Smooth muscle cell (in vitro differentiated cells): Measurements from ENCODE around the gene NT5DC1. TPM values are rescaled to one million over a fixed set of nuclear protein-coding genes. Genes with fewer than 3 reads are reported as not detected.

Experiments
- DNase-seq: peaks from one replicate; lab custom pipeline; 2025; ENCODE audit not compliant: unreplicated experiment; lab: John Stamatoyannopoulos, UW
- H2AFZ ChIP-seq: fragments of 200-600 bp; sonication (generic); 2 replicates; pipeline ENCODE4 v1.6.0; 2016; ENCODE audit warnings: antibody characterized with exemption, low read depth, mild to moderate bottlenecking
- H3F3A ChIP-seq: fragments of 200-600 bp; sonication (generic); 2 replicates; pipeline ENCODE4 v1.6.0; 2017; ENCODE audit warnings: antibody characterized with exemption, low read depth
- H3K27ac ChIP-seq: fragments of 200-600 bp; sonication (generic); 2 replicates; pipeline ENCODE4 v1.5.1; 2016; ENCODE audit warnings: low read depth, mild to moderate bottlenecking
- H3K27me3 ChIP-seq: fragments of 200-600 bp; sonication (generic); 2 replicates; pipeline ENCODE4 v1.6.1; 2016; ENCODE audit warnings: low read depth, mild to moderate bottlenecking
- H3K36me3 ChIP-seq: fragments of 200-600 bp; sonication (generic); 2 replicates; pipeline ENCODE4 v1.5.1; 2016; ENCODE audit warnings: low read depth
- H3K4me1 ChIP-seq: fragments of 200-600 bp; sonication (generic); 2 replicates; pipeline ENCODE4 v1.5.1; 2016; ENCODE audit warnings: low read depth
- H3K4me2 ChIP-seq: fragments of 200-600 bp; sonication (generic); 2 replicates; pipeline ENCODE4 v1.6.0; 2016; ENCODE audit warnings: mild to moderate bottlenecking
- H3K4me3 ChIP-seq: fragments of 200-600 bp; sonication (generic); 2 replicates; pipeline ENCODE4 v1.5.1; 2016; ENCODE audit warnings: mild to moderate bottlenecking
- H3K79me2 ChIP-seq: fragments of 200-600 bp; sonication (generic); 2 replicates; pipeline ENCODE4 v1.6.0; 2016; ENCODE audit warnings: low read depth, mild to moderate bottlenecking
- H3K9ac ChIP-seq: fragments of 200-600 bp; sonication (generic); 2 replicates; pipeline ENCODE4 v1.6.0; 2016; ENCODE audit warnings: low read depth
- H3K9me3 ChIP-seq: fragments of 200-600 bp; sonication (generic); replicated peaks from 2 replicates; pipeline ENCODE4 v1.5.1; 2016; ENCODE audit warnings: low read depth
- H4K20me1 ChIP-seq: fragments of 200-600 bp; sonication (generic); 2 replicates; pipeline ENCODE4 v1.6.0; 2016; ENCODE audit warnings: low read depth
- CTCF ChIP-seq: fragments of 200-600 bp; sonication (generic); IDR thresholded peaks from 2 replicates; pipeline ENCODE4 v1.5.1; 2017; ENCODE audit warnings: borderline replicate concordance, mild to moderate bottlenecking, antibody characterized with exemption; ENCODE audit not compliant: insufficient read depth, poor library complexity, severe bottlenecking
- WGBS: methylation state at CpG from one replicate; pipeline ENCODE4 v1.1.7; 2016; ENCODE audit warnings: low lambda C conversion rate; 5-methylcytosine and 5-hydroxymethylcytosine counted together
- polyA plus RNA-seq: library from polyadenylated mRNA; unstranded; fragments of >200 nt; fragmentation: Nextera tagmentation; extraction: Ambion mirVana; gene quantifications from 2 replicates; pipeline ENCODE4 v1.2.1, GENCODE V29; 2016
- total RNA-seq: library from RNA; depleted of rRNA; stranded (reverse); fragments of >200 nt; gene quantifications from 2 replicates; pipeline ENCODE4 v1.2.3, GENCODE V29; 2014

Gene NT5DC1
- total and polyA plus RNA-seq, 2 experiments from 2014 or later = 3.7 to 23.9 TPM

GRCh38 chr6:116239856-116240255 lies 139.2 kb downstream of the NT5DC1 start:
- 100% methylated on average over 1 of the region's 1 CpG for WGBS
- Histone ChIP-seq H2AFZ (no peak overlapping the region), H3K36me3 (no peaks in the 10 kb centered on the region), H3K9me3 (no peaks in the 10 kb centered on the region), H3K27ac (no peak overlapping the region), H3K9ac (no peak overlapping the region), H3K4me1 (no peaks in the 10 kb centered on the region), H3K4me3 (no peak overlapping the region), H3K27me3 (no peaks in the 10 kb centered on the region), H3F3A (no peaks in the 10 kb centered on the region), H3K4me2 (no peak overlapping the region), H3K79me2 (no peaks in the 10 kb centered on the region), H4K20me1 (no peaks in the 10 kb centered on the region)
- TF ChIP-seq CTCF = no peak
- DNase-seq = no peak

DNA sequence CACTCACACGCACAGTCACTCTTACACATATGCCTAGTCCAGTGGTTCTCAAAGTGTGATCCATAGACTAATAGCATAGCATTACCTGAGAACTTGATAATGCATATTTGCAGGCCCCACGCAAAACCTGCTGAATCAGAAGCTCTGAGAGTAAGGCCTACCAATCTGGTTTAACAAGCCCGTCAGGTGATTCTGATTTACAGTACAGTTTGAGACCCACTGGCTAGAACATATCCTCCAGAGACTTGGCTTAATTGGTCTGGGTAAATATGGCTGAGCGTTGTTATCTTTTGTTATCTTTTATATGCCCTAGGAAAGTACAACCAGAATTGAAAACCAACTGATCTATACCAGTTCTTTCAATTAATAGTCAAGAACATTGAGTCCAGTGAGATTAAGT lies 143.6 kb downstream of the NT5DC1 start:
- no peaks in the 10 kb centered on the region for H3K9me3 ChIP-seq
- no peaks in the 10 kb centered on the region for H3K36me3 ChIP-seq
- no peak overlapping the region for H3K9ac ChIP-seq
- no peaks in the 10 kb centered on the region for H3K27me3 ChIP-seq
- H3K79me2 ChIP-seq = no peaks in the 10 kb centered on the region
- DNase-seq = no peak
- H4K20me1 ChIP-seq = no peaks in the 10 kb centered on the region
- no peak overlapping the region for H3K4me3 ChIP-seq
- no peak for TF ChIP-seq CTCF
- H3F3A ChIP-seq = no peaks in the 10 kb centered on the region
- no peak overlapping the region for H3K27ac ChIP-seq
- WGBS = 82% methylated on average over 4 of the region's 4 CpGs
- no peak overlapping the region for H3K4me2 ChIP-seq
- H3K4me1 ChIP-seq = peaks cover 3% of the 10 kb centered on the region
- H2AFZ ChIP-seq = no peak overlapping the region

DNA sequence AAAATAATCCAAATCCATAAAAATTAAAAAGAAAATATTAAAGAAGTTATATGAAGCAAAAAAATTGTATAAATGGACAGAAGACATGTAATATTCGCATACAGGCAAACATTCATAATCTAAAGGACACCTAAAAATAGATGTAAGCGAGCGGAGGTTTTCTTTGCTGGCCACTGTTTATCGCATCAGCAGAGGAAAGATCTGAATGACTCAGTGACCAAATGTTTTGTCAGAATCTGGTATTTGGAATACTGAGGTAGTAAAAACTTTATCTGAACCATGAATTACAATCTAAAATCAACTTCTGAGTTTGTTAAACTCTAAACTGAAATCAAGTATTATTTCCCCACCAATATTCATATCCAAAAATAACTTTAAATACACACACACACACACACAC lies 145.4 kb downstream of the NT5DC1 start:
- Histone ChIP-seq H3K36me3 (no peaks in the 10 kb centered on the region), H3K9ac (no peak overlapping the region), H3K79me2 (peaks cover 17% of the 10 kb centered on the region), H3K27me3 (no peaks in the 10 kb centered on the region), H4K20me1 (no peaks in the 10 kb centered on the region), H3K4me2 (peak overlapping the region; percentile 68), H3K27ac (peak overlapping the region; percentile 62), H3K9me3 (no peaks in the 10 kb centered on the region), H3F3A (no peaks in the 10 kb centered on the region), H3K4me3 (no peak overlapping the region), H2AFZ (no peak overlapping the region), H3K4me1 (peaks cover 21% of the 10 kb centered on the region)
- DNase-seq = no peak
- TF ChIP-seq CTCF = no peak
- WGBS = 40% methylated on average over 4 of the region's 4 CpGs

GRCh38 chr6:116247285-116247684 lies 146.6 kb downstream of the NT5DC1 start:
- Histone ChIP-seq H2AFZ (no peak overlapping the region), H3K79me2 (peaks cover 27% of the 10 kb centered on the region), H3K4me2 (no peak overlapping the region), H3K4me3 (no peak overlapping the region), H3K27me3 (no peaks in the 10 kb centered on the region), H3K9me3 (no peaks in the 10 kb centered on the region), H3K9ac (no peak overlapping the region), H4K20me1 (no peaks in the 10 kb centered on the region), H3K36me3 (no peaks in the 10 kb centered on the region), H3K4me1 (peaks cover 33% of the 10 kb centered on the region), H3F3A (peaks cover 3% of the 10 kb centered on the region), H3K27ac (no peak overlapping the region)
- TF ChIP-seq CTCF = no peak
- DNase-seq = no peak
